ENCODE results near the gene GTF2F1.
"Not testable (repeated sequence)": the region's sequence is repeated elsewhere in the genome, so short reads cannot be mapped to it uniquely, and the experiment has no call there.

Gene GTF2F1, protein sequence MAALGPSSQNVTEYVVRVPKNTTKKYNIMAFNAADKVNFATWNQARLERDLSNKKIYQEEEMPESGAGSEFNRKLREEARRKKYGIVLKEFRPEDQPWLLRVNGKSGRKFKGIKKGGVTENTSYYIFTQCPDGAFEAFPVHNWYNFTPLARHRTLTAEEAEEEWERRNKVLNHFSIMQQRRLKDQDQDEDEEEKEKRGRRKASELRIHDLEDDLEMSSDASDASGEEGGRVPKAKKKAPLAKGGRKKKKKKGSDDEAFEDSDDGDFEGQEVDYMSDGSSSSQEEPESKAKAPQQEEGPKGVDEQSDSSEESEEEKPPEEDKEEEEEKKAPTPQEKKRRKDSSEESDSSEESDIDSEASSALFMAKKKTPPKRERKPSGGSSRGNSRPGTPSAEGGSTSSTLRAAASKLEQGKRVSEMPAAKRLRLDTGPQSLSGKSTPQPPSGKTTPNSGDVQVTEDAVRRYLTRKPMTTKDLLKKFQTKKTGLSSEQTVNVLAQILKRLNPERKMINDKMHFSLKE

DNA sequence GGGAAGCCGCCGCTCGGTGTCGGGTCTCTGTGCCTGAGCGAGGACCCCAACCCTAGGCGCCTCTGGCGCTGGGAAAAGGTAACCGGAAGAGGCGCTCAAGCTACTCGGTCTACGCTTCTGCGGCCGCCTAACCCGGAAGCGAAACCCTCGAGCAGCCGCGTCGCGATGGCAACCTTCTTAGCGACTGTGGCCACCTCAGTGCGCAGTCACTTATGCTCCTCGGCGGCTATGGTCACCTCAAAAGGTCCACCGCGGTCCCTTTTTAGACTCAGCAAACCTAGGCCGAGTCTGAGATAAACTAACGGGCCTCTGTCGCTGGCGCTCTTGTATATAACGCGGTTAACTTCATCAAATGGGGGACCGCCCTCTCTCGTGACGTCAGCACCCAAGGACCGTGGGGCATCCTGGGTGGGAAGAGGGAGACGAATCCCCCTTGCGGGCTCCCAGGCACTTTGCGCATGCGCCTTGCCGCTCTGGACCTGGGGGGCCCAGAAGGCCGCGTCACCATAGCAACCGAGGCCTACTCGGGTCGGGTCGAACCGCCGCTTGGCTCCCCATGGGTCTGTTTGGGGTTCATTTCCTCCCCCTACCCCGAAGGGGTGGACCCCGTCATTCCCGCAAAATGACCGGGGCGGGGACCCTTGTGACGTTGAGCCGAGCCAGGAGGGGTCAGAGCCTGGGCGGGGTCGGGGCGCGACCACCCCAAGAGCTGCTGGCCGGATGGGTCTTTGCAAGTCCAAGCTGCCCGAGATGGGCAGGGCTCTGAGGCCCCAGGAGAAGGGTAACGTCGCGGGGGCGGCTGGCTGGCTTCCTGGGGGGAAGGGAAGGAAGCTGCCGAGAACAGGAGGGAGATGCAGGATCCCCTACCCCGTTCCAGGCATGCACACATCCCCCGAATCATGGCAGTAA lies at the start of gene GTF2F1:
TSS of gene GTF2F1 (minus strand) at position 91 of the 909 bp plus-strand sequence. CDS start 169 bp downstream, outside the sequence.
- peak; percentile 94 for DNase-seq

DNA sequence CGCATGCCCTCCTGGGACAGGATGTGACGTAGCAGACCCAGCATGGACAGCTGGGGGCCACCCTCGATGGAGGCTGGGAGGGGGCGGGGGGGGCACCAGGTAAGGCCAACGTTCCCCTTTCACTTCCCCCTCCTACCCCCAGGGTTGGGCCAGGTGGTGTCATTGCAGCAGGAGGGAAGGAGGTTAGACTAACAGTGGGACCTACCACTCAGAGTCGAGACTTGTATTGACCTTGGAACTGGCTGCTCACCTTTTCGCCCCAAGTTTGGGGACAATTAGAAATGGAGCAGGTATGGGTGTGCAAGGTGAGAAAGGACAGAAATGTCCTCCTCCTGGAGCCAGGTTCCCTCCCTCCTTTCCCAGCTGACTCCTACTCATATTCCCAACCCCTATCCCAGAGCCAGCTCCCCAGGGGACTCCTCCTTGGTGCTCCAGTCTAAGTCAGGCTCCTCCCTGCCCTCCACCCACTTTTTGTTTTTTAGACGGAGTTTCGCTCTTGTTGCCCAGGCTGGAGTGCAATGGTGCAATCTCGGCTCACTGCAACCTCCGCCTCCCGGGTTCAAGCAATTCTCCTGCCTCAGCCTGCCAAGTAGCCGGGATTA lies 49.2 kb upstream of the GTF2F1 start:
- DNase-seq, result no peak

DNA sequence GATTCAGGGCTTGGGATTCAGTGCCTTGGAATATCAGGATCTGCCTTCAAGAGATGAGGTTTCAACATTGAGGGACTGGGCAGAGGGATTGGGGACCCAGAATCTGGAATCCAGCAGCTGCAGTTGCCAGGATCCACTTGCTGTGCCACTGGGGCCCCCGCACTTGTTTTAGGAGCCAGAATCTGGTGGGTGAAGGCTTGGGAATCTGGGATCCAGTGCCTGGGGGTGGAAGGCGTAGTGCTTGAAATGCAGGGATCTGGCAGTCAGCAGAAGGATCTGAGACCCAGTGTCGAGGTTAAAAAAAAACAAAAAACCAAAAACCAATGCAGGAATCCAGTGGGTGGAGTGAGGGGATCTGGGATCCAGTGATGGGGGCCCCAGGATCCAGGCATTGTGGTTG lies 47.9 kb upstream of the GTF2F1 start:
- no peak for DNase-seq

DNA sequence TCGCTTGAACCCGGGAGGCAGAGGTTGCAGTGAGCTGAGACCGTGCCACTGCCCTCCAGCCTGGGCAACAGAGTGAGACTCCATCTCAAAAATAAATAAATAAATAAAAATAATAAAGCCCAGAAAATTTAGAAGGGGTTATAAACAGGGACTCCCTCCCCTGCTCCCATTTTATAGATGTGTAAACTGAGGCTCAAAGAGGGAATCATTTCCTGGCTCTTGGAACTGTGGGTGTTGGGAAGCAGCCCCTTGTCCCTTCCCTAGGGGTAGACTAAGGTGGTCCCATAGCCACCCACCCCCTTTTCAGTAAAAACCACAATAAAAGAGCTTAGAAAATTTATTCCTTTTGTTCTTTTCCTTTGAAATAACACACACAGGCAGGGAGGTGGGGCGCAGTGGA lies 46.8 kb upstream of the GTF2F1 start:
- no peak for DNase-seq

DNA sequence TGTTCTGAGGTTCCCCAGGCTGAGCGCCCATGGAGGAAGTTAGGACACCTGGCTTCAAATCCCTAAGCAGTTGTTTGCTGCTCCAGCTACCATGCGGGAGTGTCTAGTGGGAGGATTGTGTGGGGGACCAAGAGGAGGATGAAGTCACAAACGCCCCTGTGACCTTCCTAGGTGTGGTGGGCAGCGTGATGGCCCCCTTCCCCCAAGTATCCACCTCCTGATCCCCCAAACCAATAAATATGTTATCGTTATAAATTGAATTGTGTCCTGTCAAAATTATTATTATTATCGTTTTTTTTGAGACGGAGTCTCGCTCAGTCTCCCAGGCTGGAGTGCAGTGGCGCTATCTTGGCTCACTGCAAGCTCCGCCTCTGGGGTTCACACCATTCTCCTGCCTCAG lies 40.7 kb upstream of the GTF2F1 start, which contains the start of gene SLC25A41:
TSS of gene SLC25A41 (minus strand) at position 101 of the 400 bp plus-strand sequence. CDS start at position 31, 70 bp downstream.
- DNase-seq, result no peak

DNA sequence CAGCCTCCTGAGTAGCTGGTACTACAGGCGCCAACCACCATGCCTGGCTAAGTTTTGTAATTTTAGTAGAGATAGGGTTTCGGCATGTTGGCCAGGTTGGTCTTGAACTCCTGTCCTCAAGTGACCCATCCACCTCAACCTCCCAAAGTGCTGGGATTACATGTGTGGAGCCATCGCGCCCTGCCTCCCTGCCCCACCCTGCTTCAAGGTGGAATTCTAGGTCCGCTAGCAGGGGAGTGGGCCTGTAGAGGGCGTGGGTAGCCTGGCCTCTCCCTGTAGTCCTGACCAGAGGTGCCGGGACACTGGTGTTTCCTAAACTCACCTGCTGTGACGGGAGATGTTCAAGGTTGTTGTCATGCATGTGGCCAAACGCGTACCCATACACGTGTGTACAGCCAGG lies 40.2 kb upstream of the GTF2F1 start:
- DNase-seq, result no peak

DNA sequence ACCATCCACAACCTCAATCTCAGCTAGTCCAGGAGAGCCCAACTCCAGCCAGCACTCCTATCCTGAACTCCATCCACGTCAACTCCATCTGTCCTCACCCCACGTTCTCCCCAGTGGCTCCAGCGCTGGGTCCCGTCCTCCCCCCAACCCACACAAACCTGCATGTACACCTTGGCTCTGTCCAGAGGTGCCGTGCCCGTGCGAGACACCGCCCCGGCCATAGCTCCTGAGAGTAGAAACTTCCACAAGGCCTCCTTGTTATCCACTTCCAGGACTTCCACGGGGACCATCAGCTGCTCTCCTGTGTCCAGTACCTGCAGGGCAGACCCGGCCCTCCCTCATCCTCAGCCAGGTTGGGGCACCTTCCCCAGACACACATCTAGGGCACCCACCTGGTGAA lies 38.9 kb upstream of the GTF2F1 start:
- DNase-seq, result no peak

DNA sequence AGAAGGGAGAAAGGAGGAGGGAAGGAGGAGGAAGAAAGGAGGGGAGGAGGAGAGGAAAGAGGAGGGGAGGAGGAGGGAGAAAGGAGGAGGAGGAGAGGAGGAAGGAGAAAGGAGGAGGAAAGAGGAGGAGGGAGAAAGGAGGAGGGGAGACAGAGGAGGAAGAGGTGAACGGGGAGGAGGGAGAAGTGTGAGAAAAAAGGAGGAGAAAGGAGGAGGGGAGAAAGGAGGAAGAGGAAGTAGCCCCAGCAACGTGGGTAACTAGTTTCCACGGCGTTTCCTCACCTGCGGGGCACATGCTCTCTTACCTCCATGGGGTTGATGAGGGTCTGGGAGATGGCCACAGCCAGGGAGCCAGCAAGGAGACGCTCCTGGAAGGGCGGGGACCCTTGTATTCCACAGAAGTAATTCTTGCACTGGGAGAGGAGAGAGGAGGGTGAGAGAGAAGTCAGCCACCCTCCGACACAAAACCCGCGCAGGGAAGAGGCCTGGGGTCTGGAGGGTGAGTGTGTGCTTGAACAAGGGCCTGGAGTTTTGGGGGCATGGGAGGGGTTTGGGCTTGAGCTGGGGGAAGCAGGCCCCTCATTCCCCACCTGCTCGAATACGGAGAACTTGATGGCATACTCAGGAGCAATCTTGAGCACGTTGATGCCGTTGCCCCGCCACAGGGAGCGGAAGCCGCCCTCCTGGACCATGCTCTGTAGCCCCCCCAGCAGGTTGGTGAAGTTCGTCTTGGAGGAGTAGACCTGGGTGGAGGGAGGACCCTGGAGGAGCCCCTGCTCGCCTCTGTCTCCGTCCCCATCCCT lies 36.7 kb upstream of the GTF2F1 start:
- no peak for DNase-seq

DNA sequence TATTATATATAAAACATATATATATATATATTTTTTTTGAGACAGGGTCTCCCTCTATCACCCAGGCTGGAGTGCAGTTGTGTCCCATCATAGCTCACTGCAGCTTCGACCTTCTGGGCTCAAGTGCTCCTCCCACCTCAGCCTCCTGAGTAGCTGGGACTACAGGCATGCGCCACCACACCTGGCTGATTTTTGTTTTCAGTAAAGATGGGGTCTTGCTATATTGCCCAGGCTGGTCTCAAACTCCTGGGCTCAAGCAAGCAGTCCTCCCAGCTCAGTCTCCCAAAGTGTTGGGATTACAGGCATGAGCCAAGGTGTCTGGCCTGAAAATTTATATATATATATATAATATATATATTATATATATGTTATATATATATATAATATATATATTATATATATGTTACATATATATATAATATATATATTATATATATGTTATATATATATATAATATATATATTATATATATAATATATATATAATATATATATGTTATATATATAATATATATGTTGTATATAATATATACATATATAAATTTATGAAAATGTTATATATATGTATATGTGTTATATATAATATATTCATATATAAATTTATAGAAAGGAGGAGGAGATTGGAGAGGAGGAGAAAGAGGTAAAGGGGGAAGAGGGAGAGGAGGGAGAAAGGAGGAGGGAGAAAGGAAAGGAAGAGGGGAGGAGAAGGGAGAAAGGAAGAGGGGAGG lies 35.9 kb upstream of the GTF2F1 start:
- not testable (repeated sequence) for DNase-seq

DNA sequence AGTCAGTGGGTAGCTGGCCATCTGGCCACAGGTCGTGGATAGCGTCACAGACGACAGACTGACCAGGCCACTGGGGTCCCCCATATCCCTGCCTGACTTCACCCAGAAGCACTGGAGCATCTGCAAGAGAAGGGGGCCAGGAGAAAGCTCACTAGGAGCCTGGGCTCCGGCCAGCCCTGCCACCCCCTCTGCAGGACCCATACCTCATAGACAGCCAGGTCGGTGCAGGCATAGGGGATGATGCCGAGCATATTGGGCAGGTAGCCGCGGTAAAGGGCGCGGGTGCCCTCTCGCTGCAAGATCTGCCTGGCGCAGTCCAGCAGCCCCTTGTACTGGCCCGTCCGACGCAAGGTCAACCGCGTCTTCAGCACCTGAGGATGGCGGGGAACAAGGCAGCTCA lies 34.2 kb upstream of the GTF2F1 start:
- DNase-seq, result no peak

DNA sequence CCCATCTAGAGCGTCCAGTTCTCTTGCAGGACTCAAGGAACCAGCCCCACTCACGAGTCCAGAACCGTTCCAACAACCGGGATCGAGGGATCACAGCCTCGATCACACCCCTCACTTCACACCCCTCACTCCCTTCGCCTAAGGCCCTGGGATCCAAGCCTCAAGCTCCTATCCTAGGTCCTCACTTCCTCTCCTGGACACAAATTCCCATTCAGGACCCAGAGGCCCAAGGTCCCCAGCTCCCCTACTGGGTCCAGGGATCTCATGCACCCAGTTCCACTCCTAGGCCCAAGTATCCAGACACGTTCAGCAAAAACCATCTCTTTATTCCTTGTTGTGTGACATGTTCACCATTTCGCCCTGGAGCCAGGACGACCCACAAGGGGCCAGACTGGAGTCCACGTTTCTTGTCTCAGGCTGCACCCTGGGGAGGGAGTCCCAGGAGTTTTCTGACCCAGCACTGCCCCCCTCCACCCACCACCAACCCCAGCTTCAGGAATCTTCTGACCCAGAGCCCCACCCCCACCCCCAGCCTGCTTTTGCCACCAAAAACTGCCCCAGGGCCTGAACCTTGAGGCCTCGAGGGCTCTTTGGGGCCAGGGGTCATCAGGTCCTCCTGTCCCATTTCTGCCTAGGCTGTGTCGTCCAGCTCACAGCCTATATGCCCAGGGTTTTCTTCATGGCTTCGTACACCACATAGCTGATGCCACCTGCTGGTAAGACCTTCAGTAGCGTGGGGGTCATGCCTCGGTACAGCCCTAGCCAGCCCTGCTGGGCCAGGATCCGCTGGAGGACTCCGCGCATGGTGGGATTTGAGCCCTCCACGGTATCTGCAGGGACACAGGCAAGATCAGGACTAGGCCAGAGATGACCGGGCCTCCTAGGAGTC lies 33.0 kb upstream of the GTF2F1 start:
- no peak for DNase-seq

DNA sequence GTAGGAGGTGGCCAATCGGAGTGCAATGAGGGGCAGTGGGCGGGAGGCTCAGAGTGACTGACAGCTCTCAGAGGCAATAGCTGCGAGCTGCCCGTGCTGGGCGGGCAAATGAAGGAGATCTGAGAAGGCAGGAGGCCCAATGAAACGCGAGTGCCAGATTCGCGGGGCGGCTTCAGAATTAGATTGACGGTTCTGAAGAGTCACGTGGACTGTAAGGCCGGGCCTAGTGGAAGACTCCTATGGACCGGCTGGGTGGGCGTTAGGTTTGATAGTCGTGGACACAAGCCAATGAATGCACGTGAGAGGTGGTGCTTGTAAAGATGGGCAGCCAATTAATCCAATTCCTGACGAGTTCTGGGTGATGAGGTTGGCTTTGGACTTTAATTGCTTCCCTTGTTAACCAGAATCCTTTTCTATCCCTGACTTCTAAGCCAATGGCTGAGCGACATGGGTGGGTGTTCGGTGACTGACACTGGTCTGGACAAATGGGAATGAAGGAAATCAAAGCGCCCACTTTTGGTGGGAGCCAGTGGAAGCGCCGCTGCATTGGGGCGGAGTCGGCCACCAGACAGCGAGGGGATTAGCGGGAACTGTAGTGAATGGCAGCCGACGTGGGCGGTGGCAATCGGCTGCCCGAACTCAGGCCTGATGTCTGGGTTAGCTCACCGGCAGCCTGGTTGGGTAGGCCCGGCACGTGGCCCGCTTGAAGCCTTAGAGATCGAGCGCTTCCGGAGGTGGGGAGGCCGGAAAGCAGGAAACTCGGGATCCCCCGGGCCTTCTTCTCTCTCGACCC lies 32.2 kb upstream of the GTF2F1 start:
- DNase-seq, result peak; percentile 100

DNA sequence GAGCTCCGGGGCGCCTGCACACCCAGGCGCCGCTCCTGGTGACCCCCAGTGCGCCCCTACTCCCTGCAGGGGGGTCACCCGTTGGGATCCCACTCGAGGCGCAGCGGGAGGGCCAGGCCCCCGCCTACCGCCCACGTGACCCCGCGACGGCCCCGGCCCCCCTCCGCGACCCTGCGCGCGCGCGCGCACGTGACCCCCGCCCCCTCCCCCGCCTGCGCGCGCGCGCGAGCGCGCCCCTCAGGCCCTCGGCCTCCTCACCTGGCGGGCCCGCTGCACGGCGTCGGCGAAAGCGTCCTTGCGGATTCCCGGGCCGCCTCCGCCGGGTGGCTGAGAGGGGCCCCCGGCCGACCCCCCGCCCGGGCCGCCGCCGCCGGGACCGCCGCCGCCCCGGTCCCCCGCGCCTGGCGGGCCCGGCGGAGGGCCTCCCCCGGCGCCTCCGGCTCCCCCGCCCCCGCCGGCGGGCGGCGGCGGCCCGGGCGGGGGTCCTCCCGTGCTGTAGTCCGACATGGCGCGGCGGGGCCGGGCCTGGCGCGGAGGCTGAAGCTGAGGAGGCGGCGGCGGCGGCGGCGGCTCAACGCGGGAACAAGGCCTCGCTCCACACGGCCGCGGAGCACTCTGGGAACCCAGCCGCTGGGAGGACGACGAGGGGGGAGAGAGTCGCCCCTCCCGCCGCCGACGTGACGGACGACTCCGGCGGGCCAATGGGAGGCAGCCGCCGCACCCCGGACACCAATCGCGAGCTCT lies 31.4 kb upstream of the GTF2F1 start, which contains the start of gene KHSRP:
TSS of gene KHSRP (minus strand) at position 617 of the 744 bp plus-strand sequence. CDS start at position 507, 110 bp downstream.
- no peak for DNase-seq

DNA sequence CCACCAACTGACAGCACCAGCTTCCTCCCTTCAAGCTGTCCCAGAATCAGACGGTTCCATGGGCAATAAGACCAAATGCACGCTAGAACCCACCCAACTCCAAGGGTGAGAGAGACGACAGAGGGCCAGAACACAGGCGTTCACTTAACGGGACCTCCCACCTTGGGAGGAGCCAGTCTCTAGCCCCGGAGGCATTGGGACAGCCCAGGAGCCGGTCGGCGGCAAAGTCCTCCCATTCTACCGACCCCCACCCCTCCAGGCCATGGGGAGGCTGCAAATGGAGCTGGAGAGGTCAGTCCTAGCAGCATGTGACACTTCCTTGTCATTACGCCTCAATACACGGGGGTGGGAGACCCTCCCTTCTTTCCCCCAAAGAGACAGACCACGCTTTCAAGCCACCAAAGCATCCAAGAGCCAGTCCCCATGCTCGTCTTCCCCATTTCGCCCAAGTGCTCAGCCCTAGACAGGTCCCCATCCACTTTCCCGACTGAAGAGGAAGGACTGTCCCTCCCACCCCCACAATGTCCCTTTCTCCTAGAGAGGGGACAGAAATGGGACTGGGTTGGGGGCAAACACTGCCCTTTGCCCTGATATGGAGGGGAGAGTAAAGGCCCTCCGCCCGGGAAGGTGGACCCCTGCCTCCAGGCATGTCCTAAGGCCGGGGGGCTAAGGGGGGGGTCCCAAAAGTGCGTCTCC lies 30.7 kb upstream of the GTF2F1 start:
- no peak for DNase-seq

DNA sequence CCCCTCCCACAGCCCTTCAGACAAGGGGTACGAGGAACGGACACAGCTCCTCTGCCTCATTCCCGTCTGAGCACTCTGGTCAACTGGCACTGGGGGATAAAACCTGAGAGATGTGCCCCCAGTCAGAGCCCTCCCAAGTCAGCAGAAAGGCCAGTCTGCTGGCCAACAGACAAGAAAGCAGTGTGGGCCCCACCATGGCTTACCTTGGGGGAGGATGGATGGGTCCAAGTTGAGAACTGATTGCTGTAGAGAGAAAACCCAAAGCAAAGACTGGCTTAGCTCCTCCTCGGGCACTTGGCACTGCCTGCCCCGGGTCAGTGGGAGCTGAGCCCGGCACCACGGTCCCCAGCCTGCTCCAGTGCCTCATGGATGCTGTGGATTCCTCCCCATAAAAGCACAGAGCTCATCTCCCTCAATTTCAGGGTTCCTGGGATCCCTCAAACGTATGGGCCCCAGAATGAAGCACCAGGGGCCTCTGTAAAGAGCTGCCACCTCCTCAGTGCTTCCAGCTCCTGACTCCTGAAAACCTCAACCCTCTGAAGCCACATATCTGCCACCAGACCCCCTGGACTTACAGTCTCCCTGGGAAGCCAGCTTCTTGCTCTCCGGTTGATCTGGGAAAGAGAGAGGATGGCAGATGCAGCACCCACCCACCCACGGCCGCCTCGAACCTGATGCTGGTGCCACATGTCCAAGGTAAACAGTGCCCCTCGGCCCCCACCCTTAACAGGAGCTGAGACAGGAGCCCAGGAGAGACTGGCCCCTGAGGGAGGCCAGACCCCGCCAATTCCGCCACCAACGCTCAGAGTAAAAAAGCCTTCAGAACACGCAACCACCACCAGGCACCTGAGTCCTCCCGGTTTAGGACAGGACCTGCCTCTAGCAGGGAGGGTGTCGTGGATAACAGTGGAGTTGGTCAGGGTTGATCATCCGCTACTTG lies 28.4 kb upstream of the GTF2F1 start:
- no peak for DNase-seq

DNA sequence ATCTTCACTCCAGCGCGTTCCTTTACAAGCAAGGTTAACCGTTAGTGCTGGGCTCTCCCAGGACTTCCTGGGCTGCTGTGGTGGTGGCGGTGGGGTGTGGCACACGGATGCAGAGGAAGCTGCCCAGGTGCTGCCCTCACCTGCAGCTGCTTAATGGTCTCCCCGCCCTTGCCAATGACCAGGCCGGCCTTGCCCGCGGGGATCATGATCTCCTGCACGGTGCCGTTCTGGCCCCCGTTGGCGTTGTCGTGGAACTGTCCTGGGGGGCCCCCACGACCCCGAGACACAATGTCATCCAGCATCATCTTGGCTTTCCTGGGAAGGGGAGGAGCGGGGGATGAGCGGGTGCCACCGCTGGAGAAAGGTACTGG lies 25.6 kb upstream of the GTF2F1 start:
- DNase-seq, result no peak

Measured in COR-L47 (cell line).